ENCODE measurements around the gene ZNF750.

ZNF750 gene

GRCh38 chr17:82781894-82782274, 57.9 kb downstream of the ZNF750 start:
- H3K4me3 ChIP-seq (ENCODE audit: low read length): no peak overlapping the region
- peak; percentile 99 for TF ChIP-seq CTCF (IDR thresholded peaks at IDR 0.05; ENCODE audit: insufficient read depth, low read depth, low read length, missing control alignments)
- DNase-seq (ENCODE audit: low read depth): peak; percentile 83

- TF ChIP-seq CTCF (IDR thresholded peaks at IDR 0.05; ENCODE audit: insufficient read depth, low read depth, low read length, missing control alignments): no peak
- H3K4me3 ChIP-seq (ENCODE audit: low read length): no peak overlapping the region
Measured at GRCh38 chr17:82780971-82781893, 58.6 kb downstream of the ZNF750 start.

GRCh38 chr17:82780195-82780594, 59.6 kb downstream of the ZNF750 start:
- no peak for DNase-seq (ENCODE audit: low read depth)
- TF ChIP-seq CTCF (IDR thresholded peaks at IDR 0.05; ENCODE audit: insufficient read depth, low read depth, low read length, missing control alignments): no peak
- no peak overlapping the region for H3K4me3 ChIP-seq (ENCODE audit: low read length)

More at GRCh38 chr17:82780971-82781893, 58.6 kb downstream of the ZNF750 start:
- DNase-seq (ENCODE audit: low read depth): no peak

GRCh38 chr17:82779541-82779940, 60.3 kb downstream of the ZNF750 start:
- no peak for DNase-seq (ENCODE audit: low read depth)
- TF ChIP-seq CTCF (IDR thresholded peaks at IDR 0.05; ENCODE audit: insufficient read depth, low read depth, low read length, missing control alignments): no peak
- H3K4me3 ChIP-seq (ENCODE audit: low read length): no peak overlapping the region
